Pancreas (tissue), 10 donors: Measurements from ENCODE around the gene OPN4. TPM values are rescaled to one million over a fixed set of nuclear protein-coding genes. Genes with fewer than 3 reads are reported as not detected.

Source experiments
- ATAC-seq, 4 donors: fragments of 200-7000 bp; cut with Tn5 transposase; one replicate each; pipeline versions ENCODE4 v1.8.0 to v1.9.1; 2020; ENCODE audit warnings: mild to moderate bottlenecking in 4 of 4, moderate library complexity in 4 of 4
- DNase-seq, 6 donors: peaks; one replicate each; pipeline ENCODE4 v3.0.0-alpha.2; 2020
- FAIRE-seq: peaks from 2 replicates; lab custom pipeline; 2012; peaks lifted over from hg19 to GRCh38; lab: Jason Lieb, UNC
- H3K27ac ChIP-seq, 4 donors: fragments of 200-600 bp; sonication (generic); 1 replicate in 3 of 4; 2 replicates in 1 of 4; pipeline versions ENCODE4 v1.5.0 to v1.8.0; 2020
- H3K27me3 ChIP-seq, 4 donors: fragments of 200-600 bp; one replicate each; pipeline ENCODE4 v1.8.0; 2021
- H3K36me3 ChIP-seq, 3 donors: fragments of 200-600 bp; sonication (generic) in 1 of 3; one replicate each; pipeline versions ENCODE4 v1.5.0 to v1.8.0; 2020 to 2021
- H3K4me1 ChIP-seq, 3 donors: fragments of 200-600 bp; one replicate each; pipeline ENCODE4 v1.8.0; 2021
- H3K4me3 ChIP-seq, 4 donors: fragments of 200-600 bp; sonication (generic) in 2 of 4; one replicate each; pipeline versions ENCODE4 v1.5.0 to v1.8.0; 2020 to 2021
- H3K9me3 ChIP-seq, 4 donors: fragments of 200-600 bp; one replicate each; pipeline ENCODE4 v1.8.0; 2021
- WGBS, 2 donors: extraction: QIAGEN DNeasy Blood & Tissue Kit; methylation state at CpG; one replicate each; pipeline ENCODE4 v1.1.7; 2013; 5-methylcytosine and 5-hydroxymethylcytosine counted together
- intact Hi-C, 3 donors: fragments of 100-400 bp; cut with DNase I; formaldehyde crosslinking; loops; one replicate each; pipeline versions ENCODE4 v1.11.1 to v1.14.2; 2022
- polyA plus RNA-seq, 2 donors: library from polyadenylated mRNA; stranded (reverse); fragments of 200-250 nt; gene quantifications; one replicate each; pipeline ENCODE4 v1.2.3, GENCODE V29; 2013
- total RNA-seq, 6 donors: library from RNA; stranded (reverse); fragmentation: NEBNext Ultra II Directional in 4 of 6; extraction: Animal tissue kit (Norgen Biotek cat#: 25700) in 4 of 6; gene quantifications; one replicate each; pipeline versions ENCODE4 v1.2.1 to v1.2.4, GENCODE V29; 2021 to 2023
- TF ChIP-seq, protein P1 (sequence below), 4 donors: fragments of 200-600 bp; sonication (generic) in 3 of 4; IDR thresholded peaks; one replicate each; pipeline versions ENCODE4 v1.5.0 to v1.8.0; 2021; ENCODE audit warnings: antibody characterized with exemption in 4 of 4
- donor health status: healthy with polysubstance abuse.
- donor health status: DM: no; HTN: no; CAD: no; lungs with moderate emphysema.
- donor health status: DM: no; HTN: no; CAD: no.
- donor health status: control.
- donor health status: control.
- donor health status: Bipolar disorder and iron deficiency.
- donor health status: DM: yes; HTN: yes; CAD: no.
- donor health status: DM: no; HTN: no; CAD: no.
- donor health status: DM: no; HTN: no; CAD: no.
- donor health status: DM: yes; HTN: yes; CAD: no.

Gene OPN4
- total and polyA plus RNA-seq, 8 donors: not detected

DNA sequence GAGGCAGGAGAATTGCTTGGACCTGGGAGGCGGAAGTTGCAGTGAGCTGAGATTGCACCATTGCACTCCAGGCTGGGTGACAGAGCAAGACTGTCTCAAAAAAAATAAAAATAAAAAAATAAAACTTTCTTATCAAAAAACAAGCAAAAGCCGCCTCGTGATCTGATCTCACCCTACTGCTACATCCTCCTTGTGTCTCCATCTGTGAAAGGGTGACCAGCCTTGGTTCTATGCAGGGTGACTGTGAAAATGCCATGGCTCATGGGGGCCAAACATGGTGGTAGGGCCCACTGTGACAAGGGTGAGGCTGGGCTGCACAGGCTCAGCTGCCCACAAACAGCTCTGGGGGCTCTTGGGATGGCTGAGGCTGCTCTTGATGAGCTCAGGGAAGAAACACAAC lies 968 bp upstream of the OPN4 start:
- Histone ChIP-seq H3K4me3 (no peak overlapping the region), H3K4me1 (no peaks in the 10 kb centered on the region), H3K36me3 (no peaks in the 10 kb centered on the region), H3K9me3 (no peaks in the 10 kb centered on the region), H3K27ac (no peak overlapping the region), H3K27me3 (no peaks in the 10 kb centered on the region)
- WGBS, 2 donors: 81 to 85% methylated on average over 3 of the region's 3 CpGs
- intact Hi-C loops: no loop called here
- ATAC-seq (no peak), DNase-seq (peak in 2 of 6 donors; percentile 10 to 18), FAIRE-seq (no peak)
- TF ChIP-seq, protein P1, sequence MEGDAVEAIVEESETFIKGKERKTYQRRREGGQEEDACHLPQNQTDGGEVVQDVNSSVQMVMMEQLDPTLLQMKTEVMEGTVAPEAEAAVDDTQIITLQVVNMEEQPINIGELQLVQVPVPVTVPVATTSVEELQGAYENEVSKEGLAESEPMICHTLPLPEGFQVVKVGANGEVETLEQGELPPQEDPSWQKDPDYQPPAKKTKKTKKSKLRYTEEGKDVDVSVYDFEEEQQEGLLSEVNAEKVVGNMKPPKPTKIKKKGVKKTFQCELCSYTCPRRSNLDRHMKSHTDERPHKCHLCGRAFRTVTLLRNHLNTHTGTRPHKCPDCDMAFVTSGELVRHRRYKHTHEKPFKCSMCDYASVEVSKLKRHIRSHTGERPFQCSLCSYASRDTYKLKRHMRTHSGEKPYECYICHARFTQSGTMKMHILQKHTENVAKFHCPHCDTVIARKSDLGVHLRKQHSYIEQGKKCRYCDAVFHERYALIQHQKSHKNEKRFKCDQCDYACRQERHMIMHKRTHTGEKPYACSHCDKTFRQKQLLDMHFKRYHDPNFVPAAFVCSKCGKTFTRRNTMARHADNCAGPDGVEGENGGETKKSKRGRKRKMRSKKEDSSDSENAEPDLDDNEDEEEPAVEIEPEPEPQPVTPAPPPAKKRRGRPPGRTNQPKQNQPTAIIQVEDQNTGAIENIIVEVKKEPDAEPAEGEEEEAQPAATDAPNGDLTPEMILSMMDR (IDR thresholded peaks at IDR 0.05): no peak

DNA sequence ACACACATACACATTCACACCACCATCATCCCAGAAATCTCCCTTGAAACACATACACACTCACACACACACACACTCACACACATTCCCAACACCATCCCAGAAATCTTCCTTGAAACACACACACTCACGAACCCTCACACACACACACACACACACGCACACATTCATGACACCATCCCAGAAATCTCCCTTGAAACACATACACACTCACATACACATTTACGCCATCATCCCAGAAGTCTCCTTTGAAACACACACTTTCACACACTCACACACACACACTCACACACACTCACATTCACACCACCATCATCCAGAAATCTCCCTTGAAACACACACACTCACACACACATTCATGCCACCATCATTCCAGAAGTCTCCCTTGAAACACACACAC lies 360 bp upstream of the OPN4 start:
- Histone ChIP-seq H3K27ac (no peak overlapping the region), H3K4me3 (no peak overlapping the region), H3K27me3 (no peaks in the 10 kb centered on the region), H3K9me3 (no peaks in the 10 kb centered on the region), H3K36me3 (no peaks in the 10 kb centered on the region), H3K4me1 (no peaks in the 10 kb centered on the region)
- FAIRE-seq: no peak
- DNase-seq: no peak
- no peak for ATAC-seq
- intact Hi-C loops: no loop called here
- WGBS, 2 donors: 93 to 94% methylated on average over 3 of the region's 3 CpGs
- TF ChIP-seq, protein P1 (IDR thresholded peaks at IDR 0.05): no peak

DNA sequence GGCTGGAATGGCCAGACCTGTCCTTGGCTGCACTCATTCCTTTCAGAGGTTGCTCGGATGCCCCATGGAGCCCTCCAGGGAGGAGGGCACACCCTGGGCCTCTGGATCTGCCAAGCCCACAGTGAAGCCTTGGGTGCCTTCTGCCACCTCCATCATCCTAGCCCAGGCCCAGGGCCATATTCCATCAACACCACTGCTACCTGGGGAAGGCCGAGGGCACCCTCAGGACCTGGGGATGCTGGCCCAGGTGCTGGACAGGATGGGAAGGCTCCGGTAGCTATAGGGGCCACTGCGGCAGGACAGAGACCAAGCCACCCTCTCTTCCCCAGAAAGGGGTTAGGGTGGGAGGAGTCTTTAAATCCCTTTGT lies 810 bp downstream of the OPN4 start:
- TF ChIP-seq, protein P1 (IDR thresholded peaks at IDR 0.05): no peak
- 88 to 93% methylated on average over 4 of the region's 4 CpGs for WGBS, 2 donors

DNA sequence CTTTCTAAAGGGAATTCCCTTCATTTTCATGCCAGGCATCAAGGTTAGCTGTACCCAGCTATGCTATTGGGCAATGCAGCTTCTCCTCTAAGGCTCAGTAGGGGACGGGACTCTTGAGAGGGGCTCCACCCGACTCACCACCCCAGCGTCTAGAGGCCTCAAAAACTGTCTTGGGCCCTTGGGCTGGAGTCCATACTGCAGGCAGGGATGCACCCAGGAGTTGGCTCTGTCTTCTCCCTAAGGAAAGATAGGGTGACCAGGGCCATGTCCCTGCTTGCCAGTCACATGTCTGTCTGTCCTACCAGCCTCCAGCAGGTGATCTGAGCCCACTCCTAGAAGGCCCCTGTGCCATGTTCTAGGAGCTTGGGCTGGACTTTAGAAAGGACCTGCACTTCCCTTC lies 1.2 kb downstream of the OPN4 start:
- TF ChIP-seq, protein P1 (IDR thresholded peaks at IDR 0.05): no peak
- Histone ChIP-seq H3K4me1 (no peaks in the 10 kb centered on the region), H3K9me3 (no peaks in the 10 kb centered on the region), H3K36me3 (no peaks in the 10 kb centered on the region), H3K27me3 (no peaks in the 10 kb centered on the region), H3K27ac (no peak overlapping the region), H3K4me3 (no peak overlapping the region)
- DNase-seq: peak in 2 of 6 donors; percentile 20 to 27
- WGBS, 2 donors: 87 to 93% methylated on average over 3 of the region's 3 CpGs
- FAIRE-seq: no peak
- ATAC-seq: no peak
- intact Hi-C loops: no loop called here

More for the DNA sequence above, 810 bp downstream of the OPN4 start:
- ATAC-seq (no peak), FAIRE-seq (no peak), DNase-seq (peak in 1 of 6 donors; percentile 45)
- intact Hi-C loops: no loop called here
- no peaks in the 10 kb centered on the region for H3K36me3 ChIP-seq
- H3K9me3 ChIP-seq: no peaks in the 10 kb centered on the region
- H3K27me3 ChIP-seq: no peaks in the 10 kb centered on the region
- H3K4me3 ChIP-seq: no peak overlapping the region
- H3K4me1 ChIP-seq: no peaks in the 10 kb centered on the region
- H3K27ac ChIP-seq: no peak overlapping the region

DNA sequence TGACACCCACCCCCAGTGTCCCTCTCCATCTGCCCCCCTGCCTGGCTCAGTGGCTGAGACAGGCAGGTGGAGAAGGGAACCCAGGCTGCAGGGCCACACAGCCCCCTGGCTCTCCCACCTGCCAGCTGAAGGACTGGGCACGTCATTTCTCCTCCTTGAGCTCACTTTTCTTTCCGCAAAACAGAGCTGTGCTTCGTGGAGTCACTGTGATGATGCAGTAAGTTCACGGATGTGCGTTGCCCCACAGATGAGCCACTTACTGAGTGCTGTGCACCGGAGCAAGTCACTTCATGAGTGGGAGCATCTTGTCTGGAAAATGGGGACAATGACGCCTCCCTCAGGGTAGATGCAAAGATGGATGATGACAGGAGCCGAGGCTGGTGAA lies 2.7 kb downstream of the OPN4 start:
- Histone ChIP-seq H3K27me3 (no peaks in the 10 kb centered on the region), H3K4me1 (no peaks in the 10 kb centered on the region), H3K27ac (no peak overlapping the region), H3K36me3 (no peaks in the 10 kb centered on the region), H3K9me3 (no peaks in the 10 kb centered on the region), H3K4me3 (no peak overlapping the region)
- ATAC-seq: no peak
- intact Hi-C loops: no loop called here
- TF ChIP-seq, protein P1 (IDR thresholded peaks at IDR 0.05): no peak
- no peak for FAIRE-seq
- peak in 2 of 6 donors; percentile 14 to 35 for DNase-seq
- 87 to 92% methylated on average over 8 of the region's 8 CpGs for WGBS, 2 donors
